IMR-90 (cell line): Measurements from ENCODE around the gene DNAH17. TPM values are rescaled to one million over a fixed set of nuclear protein-coding genes. Genes with fewer than 3 reads are reported as not detected.

Experiments used
- ATAC-seq: fragments of 200-7000 bp; cut with Tn5 transposase; 2 replicates; pipeline ENCODE4 v1.9.1; 2020; ENCODE audit warnings: low read depth, mild to moderate bottlenecking, moderate library complexity
- BruUV-seq: library from RNA; stranded (reverse); fragments of 400-500 nt; replicated peaks from 2 replicates; lab custom pipeline; 2021; lab: Mats Ljungman, UMichigan
- CTCF ChIA-PET: fragments of 300-600 bp; formaldehyde crosslinking; extraction: SDS; loops from one replicate; lab custom pipeline; 2021; ENCODE audit warnings: antibody characterized with exemption; lab: Yijun Ruan, JAX
- POLR2A ChIA-PET: fragments of 300-600 bp; sonication (Branson Sonifier 250); formaldehyde crosslinking; loops from one replicate; lab custom pipeline; 2022; ENCODE audit warnings: antibody characterized with exemption; ENCODE audit not compliant: unreplicated experiment; lab: Charles Lee
- DNase-seq: peaks from one replicate; pipeline ENCODE4 v3.0.0; 2013
- H2AFZ ChIP-seq: replicated peaks from 2 replicates; pipeline ENCODE3; 2013; ENCODE audit warnings: low read length, mild to moderate bottlenecking; ENCODE audit not compliant: poor library complexity
- H2AK5ac ChIP-seq: 2 replicates; pipeline ENCODE4 v1.6.1; 2013; ENCODE audit warnings: low read depth, low read length, inconsistent platforms
- H2AK9ac ChIP-seq: replicated peaks from 2 replicates; pipeline ENCODE3; 2013; ENCODE audit warnings: mild to moderate bottlenecking, low read depth, low read length, moderate library complexity; ENCODE audit not compliant: poor library complexity
- H2BK120ac ChIP-seq: 2 replicates; pipeline ENCODE4 v1.6.1; 2013; ENCODE audit warnings: low read depth, low read length, inconsistent platforms
- H2BK15ac ChIP-seq: 3 replicates; pipeline ENCODE4 v1.6.1; 2013; ENCODE audit warnings: low read depth, low read length, inconsistent platforms
- H2BK20ac ChIP-seq: 2 replicates; pipeline ENCODE4 v1.6.1; 2013; ENCODE audit warnings: low read depth, mild to moderate bottlenecking, inconsistent platforms, low read length, moderate library complexity
- H2BK5ac ChIP-seq: 2 replicates; pipeline ENCODE4 v1.6.1; 2013; ENCODE audit warnings: mild to moderate bottlenecking, low read depth, low read length, inconsistent platforms; ENCODE audit not compliant: poor library complexity, severe bottlenecking
- H3K14ac ChIP-seq: replicated peaks from 2 replicates; pipeline ENCODE4 v1.6.1; 2013; ENCODE audit warnings: low read depth, low read length, inconsistent platforms
- H3K18ac ChIP-seq: 2 replicates; pipeline ENCODE4 v1.6.1; 2013; ENCODE audit warnings: low read depth, low read length, control low read depth
- H3K23ac ChIP-seq: 2 replicates; pipeline ENCODE4 v1.6.1; 2013; ENCODE audit warnings: low read depth, low read length, inconsistent platforms
- H3K27ac ChIP-seq: 2 replicates; pipeline ENCODE4 v1.5.1; 2013; ENCODE audit warnings: mild to moderate bottlenecking, control low read depth, low read length; ENCODE audit not compliant: insufficient read depth
- H3K27me3 ChIP-seq: 2 replicates; pipeline ENCODE4 v1.6.1; 2013; ENCODE audit warnings: low read length; ENCODE audit not compliant: control insufficient read depth, insufficient read depth
- H3K36me3 ChIP-seq: 2 replicates; pipeline ENCODE4 v1.6.1; 2013; ENCODE audit warnings: low read length, mixed read lengths; ENCODE audit not compliant: control insufficient read depth, insufficient read depth
- H3K4ac ChIP-seq: 2 replicates; pipeline ENCODE4 v1.6.1; 2013; ENCODE audit warnings: low read depth, low read length, inconsistent platforms
- H3K4me1 ChIP-seq: 2 replicates; pipeline ENCODE4 v1.6.1; 2013; ENCODE audit warnings: low read length, mixed read lengths; ENCODE audit not compliant: control insufficient read depth, insufficient read depth
- H3K4me2 ChIP-seq: 2 replicates; pipeline ENCODE4 v1.6.1; 2013; ENCODE audit warnings: low read depth, mild to moderate bottlenecking, control low read depth, low read length, moderate library complexity
- H3K4me3 ChIP-seq: 2 replicates; pipeline ENCODE4 v1.5.1; 2013; ENCODE audit warnings: low read depth, mild to moderate bottlenecking, control low read depth, low read length, moderate library complexity; ENCODE audit not compliant: insufficient read depth
- H3K56ac ChIP-seq: 2 replicates; pipeline ENCODE4 v1.6.1; 2013; ENCODE audit warnings: low read length, inconsistent platforms; ENCODE audit not compliant: insufficient read depth; ENCODE audit errors: extremely low read depth
- H3K79me1 ChIP-seq, 2 experiments: 2 replicates each; pipeline ENCODE4 v1.6.1; 2013; ENCODE audit warnings: low read length in 2 of 2, inconsistent platforms in 1 of 2, low read depth in 1 of 2
- H3K9ac ChIP-seq: 2 replicates; pipeline ENCODE4 v1.6.1; 2013; ENCODE audit warnings: low read depth, low read length, control low read depth
- H3K9me1 ChIP-seq: 2 replicates; pipeline ENCODE4 v1.6.1; 2013; ENCODE audit warnings: low read length, inconsistent platforms; ENCODE audit not compliant: insufficient read depth
- H3K9me3 ChIP-seq: 2 replicates; pipeline ENCODE4 v1.6.1; 2013; ENCODE audit warnings: low read length; ENCODE audit not compliant: control insufficient read depth, insufficient read depth
- H4K20me1 ChIP-seq: 2 replicates; pipeline ENCODE4 v1.6.1; 2013; ENCODE audit warnings: low read length, inconsistent platforms; ENCODE audit not compliant: insufficient read depth
- H4K5ac ChIP-seq: 2 replicates; pipeline ENCODE4 v1.6.1; 2013; ENCODE audit warnings: mild to moderate bottlenecking, low read depth, low read length, control low read depth
- H4K8ac ChIP-seq, 2 experiments: 2 replicates each; pipeline ENCODE4 v1.6.1; 2013; ENCODE audit warnings: low read depth in 2 of 2, low read length in 2 of 2, control low read depth in 1 of 2, inconsistent platforms in 1 of 2
- H4K91ac ChIP-seq: 2 replicates; pipeline ENCODE4 v1.6.1; 2013; ENCODE audit warnings: low read depth, low read length, inconsistent platforms; ENCODE audit not compliant: insufficient read depth
- BHLHE40 ChIP-seq: fragments of 150-350 bp; IDR thresholded peaks from 2 replicates; pipeline ENCODE4 v1.6.1; 2016; ENCODE audit warnings: mild to moderate bottlenecking, low read depth, low read length
- CEBPB ChIP-seq: IDR thresholded peaks from 2 replicates; pipeline ENCODE4 v1.6.1; 2012; ENCODE audit warnings: low read depth, low read length, improper control_type of control experiment
- RAD21 ChIP-seq: IDR thresholded peaks from 2 replicates; pipeline ENCODE4 v1.6.1; 2012; ENCODE audit warnings: low read length, improper control_type of control experiment
- RCOR1 ChIP-seq: IDR thresholded peaks from 2 replicates; pipeline ENCODE4 v1.6.1; 2012; ENCODE audit warnings: mild to moderate bottlenecking, low read length, improper control_type of control experiment; ENCODE audit not compliant: insufficient replicate concordance
- RFX5 ChIP-seq: IDR thresholded peaks from 2 replicates; pipeline ENCODE4 v1.8.0; 2012; ENCODE audit warnings: low read depth, mild to moderate bottlenecking, low read length, moderate library complexity
- WGBS, 2 experiments: methylation state at CpG; one replicate each; pipeline versions ENCODE4 v1.1.5 to v1.1.7; 2013; ENCODE audit warnings: missing lambda C conversion rate in 2 of 2; ENCODE audit not compliant: insufficient read length in 1 of 2; ENCODE audit errors: extremely low coverage in 2 of 2; 5-methylcytosine and 5-hydroxymethylcytosine counted together
- dilution Hi-C: fragments of 300-500 bp; cut with HindIII; formaldehyde crosslinking; loops from one replicate; pipeline ENCODE4 v1.14.3; 2018; ENCODE audit warnings: low sequenced_read_pairs; ENCODE audit not compliant: unreplicated experiment
- in situ Hi-C: fragments of 300-500 bp; cut with MboI; formaldehyde crosslinking; loops from 3 replicates; pipeline ENCODE4 v1.14.3; 2019; ENCODE audit warnings: low sequenced_read_pairs, inconsistent platforms, mixed read lengths
- intact Hi-C: fragments of 100-400 bp; cut with micrococcal nuclease; formaldehyde crosslinking; loops from 2 replicates; pipeline ENCODE4 v1.10.0; 2022
- polyA plus RNA-seq, 3 experiments: library from polyadenylated mRNA; depleted of rRNA; stranded (reverse); fragments of >200 nt; gene quantifications; 2 replicates each; pipeline ENCODE4 v1.2.3, GENCODE V29; 2012; ENCODE audit warnings: low replicate concordance in 1 of 3
- total RNA-seq: library from RNA; depleted of rRNA; stranded (reverse); fragments of >200 nt; gene quantifications from 2 replicates; pipeline ENCODE4 v1.2.3, GENCODE V29; 2012

Gene DNAH17
- total and polyA plus RNA-seq, 2 of the 4 experiments (the other 2 are of a cell fraction), result not detected

GRCh38 chr17:78484271-78485246 is 92.6 kb downstream of the DNAH17 start (continued):
- TF ChIP-seq RCOR1, result no peak
- TF ChIP-seq RAD21, result no peak

DNA sequence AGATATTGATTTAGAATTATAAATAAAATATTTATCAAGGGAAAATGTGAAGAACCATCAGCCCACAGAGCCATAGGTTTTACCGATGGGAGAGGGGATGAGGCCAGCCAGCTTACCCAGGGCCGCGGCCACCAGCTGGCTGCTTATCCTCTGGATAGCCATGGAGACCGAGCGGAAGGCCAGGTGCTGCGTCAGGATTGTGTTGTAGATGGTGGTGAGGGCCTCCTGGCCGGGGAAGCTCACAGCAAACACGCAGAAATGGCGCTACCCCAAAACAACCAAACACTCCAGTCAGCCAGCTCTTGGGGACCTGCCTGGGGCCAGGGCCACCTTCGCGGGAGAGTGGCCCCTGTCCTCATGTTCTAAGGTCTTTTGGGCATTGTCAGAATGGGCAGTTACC is 97.8 kb downstream of the DNAH17 start:
- Histone ChIP-seq H3K27ac (no peak overlapping the region), H2BK20ac (no peak overlapping the region), H4K5ac (no peak overlapping the region), H3K23ac (no peak overlapping the region), H3K9ac (no peak overlapping the region), H3K56ac (no peak overlapping the region), H2AK9ac (no peak overlapping the region), H3K79me1 (no peaks in the 10 kb centered on the region), H4K20me1 (no peaks in the 10 kb centered on the region), H3K4me1 (peaks cover 4% of the 10 kb centered on the region), H2AK5ac (no peak overlapping the region), H3K4me3 (no peak overlapping the region), H4K8ac (no peak overlapping the region), H2AFZ (no peak overlapping the region), H3K27me3 (peaks cover 17% of the 10 kb centered on the region), H3K9me3 (no peaks in the 10 kb centered on the region), H2BK5ac (no peak overlapping the region), H3K36me3 (no peaks in the 10 kb centered on the region), H3K4me2 (no peak overlapping the region), H2BK120ac (no peak overlapping the region), H3K18ac (no peak overlapping the region), H3K9me1 (peaks cover 9% of the 10 kb centered on the region), H4K91ac (no peak overlapping the region), H3K4ac (no peak overlapping the region), H2BK15ac (no peak overlapping the region), H3K14ac (no peak overlapping the region)
- BruUV-seq, result no TSS peak
- DNase-seq, result no peak
- TF ChIP-seq BHLHE40 (no peak), CEBPB (no peak), RFX5 (no peak)
- intact Hi-C loops, result no loop called here
- no CpG with 5 or more reads among the region's 11 CpGs for WGBS, 2 experiments
- in situ Hi-C loops, result loop anchor here (25.0 kb wide), 1 partner anchor 483 kb away; no protein-coding TSS in a partner anchor
- ChIA-PET CTCF (no interaction called here), POLR2A (no interaction called here)
- ATAC-seq, result no peak
- dilution Hi-C loops, result no loop called here
